H1 (cell line): Measurements from ENCODE around the gene COQ10B. TPM values are rescaled to one million over a fixed set of nuclear protein-coding genes. Genes with fewer than 3 reads are reported as not detected.

Experiments used
- CTCF ChIA-PET: fragments of 300-600 bp; sonication (Branson Sonifier 250); formaldehyde crosslinking; loops from one replicate; lab custom pipeline; 2021; ENCODE audit not compliant: partially characterized antibody; lab: Charles Lee
- POLR2A ChIA-PET: fragments of 300-600 bp; sonication (Branson Sonifier 250); formaldehyde crosslinking; loops from one replicate; lab custom pipeline; 2021; ENCODE audit warnings: inconsistent platforms; ENCODE audit not compliant: partially characterized antibody; lab: Charles Lee
- DNase-seq, 2 experiments: peaks; one replicate each; pipeline versions ENCODE4 v3.0.0 to v3.0.0-alpha.2; 2010 to 2022; ENCODE audit warnings: low spot score in 2 of 2, low read depth in 1 of 2, mixed read lengths in 1 of 2
- FAIRE-seq: peaks from 2 replicates; lab custom pipeline; 2011; peaks lifted over from hg19 to GRCh38; lab: Jason Lieb, UNC
- H2AFZ ChIP-seq: 2 replicates; pipeline ENCODE4 v1.8.1; 2012; ENCODE audit warnings: low read length, inconsistent platforms
- H2AK5ac ChIP-seq: 2 replicates; pipeline ENCODE4 v1.6.1; 2013; ENCODE audit warnings: low read depth, low read length
- H2BK120ac ChIP-seq: replicated peaks from 2 replicates; pipeline ENCODE3; 2013; ENCODE audit warnings: low read depth, low read length, inconsistent platforms
- H2BK12ac ChIP-seq: 2 replicates; pipeline ENCODE4 v1.6.1; 2013; ENCODE audit warnings: low read depth, low read length
- H2BK15ac ChIP-seq: 2 replicates; pipeline ENCODE4 v1.6.1; 2013; ENCODE audit warnings: low read length
- H2BK20ac ChIP-seq: 2 replicates; pipeline ENCODE4 v1.6.1; 2013; ENCODE audit warnings: low read length
- H2BK5ac ChIP-seq: 2 replicates; pipeline ENCODE4 v1.6.1; 2013; ENCODE audit warnings: low read depth, low read length
- H3K14ac ChIP-seq: 2 replicates; pipeline ENCODE4 v1.6.1; 2013; ENCODE audit warnings: inconsistent platforms; ENCODE audit not compliant: insufficient read length
- H3K18ac ChIP-seq: 2 replicates; pipeline ENCODE4 v1.6.1; 2013; ENCODE audit warnings: low read length; ENCODE audit errors: extremely low read depth
- H3K23ac ChIP-seq: 2 replicates; pipeline ENCODE4 v1.6.1; 2013; ENCODE audit warnings: inconsistent platforms; ENCODE audit not compliant: insufficient read length
- H3K23me2 ChIP-seq: 2 replicates; pipeline ENCODE4 v1.6.1; 2013; ENCODE audit warnings: low read depth, low read length
- H3K27ac ChIP-seq: 2 replicates; pipeline ENCODE4 v1.6.1; 2011; ENCODE audit warnings: low read depth, low read length, inconsistent platforms
- H3K27me3 ChIP-seq, 4 experiments: replicated peaks in 1 of 4; 1 replicate in 1 of 4; 2 replicates in 3 of 4; pipeline versions ENCODE4 v1.6.1 to v1.8.1; 2011 to 2013; ENCODE audit warnings: low read length in 3 of 4, mild to moderate bottlenecking in 3 of 4, inconsistent platforms in 2 of 4, mixed read lengths in 2 of 4, moderate library complexity in 1 of 4; ENCODE audit not compliant: control insufficient read depth in 3 of 4, insufficient read depth in 3 of 4; ENCODE audit errors: extremely low read depth in 1 of 4
- H3K36me3 ChIP-seq, 4 experiments: 2 replicates each; pipeline versions ENCODE4 v1.6.1 to v1.8.1; 2011 to 2013; ENCODE audit warnings: mild to moderate bottlenecking in 4 of 4, low read length in 3 of 4, moderate library complexity in 2 of 4, control low read depth in 1 of 4, inconsistent platforms in 1 of 4; ENCODE audit not compliant: insufficient read depth in 4 of 4, control insufficient read depth in 2 of 4
- H3K4ac ChIP-seq: replicated peaks from 2 replicates; pipeline ENCODE3; 2013; ENCODE audit warnings: low read length, low read depth, mixed read lengths, inconsistent platforms; ENCODE audit not compliant: insufficient read length
- H3K4me1 ChIP-seq, 4 experiments: replicated peaks in 1 of 4; 1 replicate in 1 of 4; 2 replicates in 3 of 4; pipeline versions ENCODE4 v1.6.1 to v1.8.1; 2011 to 2013; ENCODE audit warnings: low read length in 3 of 4, inconsistent platforms in 2 of 4, mixed read lengths in 1 of 4; ENCODE audit not compliant: insufficient read depth in 4 of 4, control insufficient read depth in 3 of 4
- H3K4me2 ChIP-seq, 2 experiments: 2 replicates each; pipeline versions ENCODE4 v1.6.1 to v1.8.1; 2011 to 2013; ENCODE audit warnings: low read depth in 2 of 2, low read length in 2 of 2, control low read depth in 1 of 2, inconsistent platforms in 1 of 2, mild to moderate bottlenecking in 1 of 2; ENCODE audit not compliant: insufficient read depth in 1 of 2
- H3K4me3 ChIP-seq, 4 experiments: fragments of 200-600, 300-600 bp in 1 of 4; sonication (generic), shearing (Covaris generic), sonication (Bioruptor Twin) in 1 of 4; 2 replicates each; pipeline versions ENCODE4 v1.5.1 to v1.8.1; 2011 to 2016; ENCODE audit warnings: low read length in 4 of 4, low read depth in 3 of 4, control low read depth in 2 of 4, inconsistent platforms in 2 of 4, mild to moderate bottlenecking in 2 of 4, mixed read lengths in 1 of 4, moderate library complexity in 1 of 4; ENCODE audit not compliant: insufficient read depth in 2 of 4; ENCODE audit errors: extremely low read depth in 1 of 4
- H3K56ac ChIP-seq: replicated peaks from 2 replicates; pipeline ENCODE3; 2013; ENCODE audit warnings: low read depth, mild to moderate bottlenecking, mixed read lengths, low read length, inconsistent platforms; ENCODE audit not compliant: insufficient read length
- H3K79me1 ChIP-seq: 2 replicates; pipeline ENCODE4 v1.6.1; 2013; ENCODE audit warnings: low read depth, low read length, control low read depth
- H3K79me2 ChIP-seq, 2 experiments: 2 replicates each; pipeline versions ENCODE4 v1.6.1 to v1.8.1; 2012 to 2013; ENCODE audit warnings: low read length in 2 of 2, mild to moderate bottlenecking in 2 of 2, inconsistent platforms in 1 of 2; ENCODE audit not compliant: insufficient read depth in 2 of 2, control insufficient read depth in 1 of 2
- H3K9ac ChIP-seq, 4 experiments: replicated peaks in 1 of 4; 1 replicate in 1 of 4; 2 replicates in 3 of 4; pipeline versions ENCODE4 v1.6.1 to v1.8.1; 2011 to 2013; ENCODE audit warnings: low read depth in 3 of 4, low read length in 3 of 4, control low read depth in 2 of 4, mild to moderate bottlenecking in 2 of 4, moderate library complexity in 2 of 4, inconsistent platforms in 1 of 4; ENCODE audit errors: extremely low read depth in 1 of 4
- H3K9me3 ChIP-seq, 2 experiments: 2 replicates each; pipeline versions ENCODE4 v1.6.1 to v1.8.1; 2012 to 2013; ENCODE audit warnings: mild to moderate bottlenecking in 2 of 2, moderate library complexity in 2 of 2, control low read depth in 1 of 2, inconsistent platforms in 1 of 2, low read depth in 1 of 2, low read length in 1 of 2, mixed read lengths in 1 of 2; ENCODE audit not compliant: insufficient read depth in 2 of 2
- H4K20me1 ChIP-seq, 2 experiments: replicated peaks in 1 of 2; 2 replicates each; pipeline versions ENCODE3 to v1.8.1; 2011 to 2013; ENCODE audit warnings: inconsistent platforms in 2 of 2, low read length in 2 of 2, mild to moderate bottlenecking in 1 of 2; ENCODE audit not compliant: insufficient read depth in 2 of 2, control insufficient read depth in 1 of 2
- H4K5ac ChIP-seq: 2 replicates; pipeline ENCODE4 v1.6.1; 2013; ENCODE audit warnings: low read length, low read depth, mixed read lengths, inconsistent platforms; ENCODE audit not compliant: insufficient read length
- H4K8ac ChIP-seq: 2 replicates; pipeline ENCODE4 v1.8.0; 2013; ENCODE audit warnings: mild to moderate bottlenecking, moderate library complexity, low read length, inconsistent platforms; ENCODE audit not compliant: insufficient read depth; ENCODE audit errors: extremely low read depth
- H4K91ac ChIP-seq: replicated peaks from 2 replicates; pipeline ENCODE3; 2013; ENCODE audit warnings: low read length, mixed read lengths, inconsistent platforms; ENCODE audit not compliant: insufficient read length
- ASH2L ChIP-seq: fragments of 200-600, 300-600 bp; sonication (generic); IDR thresholded peaks from one replicate; pipeline ENCODE4 v1.7.1; 2017; ENCODE audit warnings: low read length
- BACH1 ChIP-seq: IDR thresholded peaks from 2 replicates; pipeline ENCODE4 v1.6.1; 2012; ENCODE audit warnings: low read length, improper control_type of control experiment
- CBX8 ChIP-seq: fragments of 300-800, 300-1000 bp; sonication (generic); IDR thresholded peaks from 2 replicates; pipeline ENCODE4 v1.7.1; 2016; ENCODE audit warnings: low read depth, low read length, borderline replicate concordance
- CHD1 ChIP-seq: IDR thresholded peaks from 2 replicates; pipeline ENCODE4 v1.6.1; 2012; ENCODE audit warnings: low read depth, low read length, improper control_type of control experiment
- KDM5A ChIP-seq: fragments of 200-600 bp; IDR thresholded peaks from 2 replicates; pipeline ENCODE4 v1.7.1; 2012; ENCODE audit warnings: mild to moderate bottlenecking, low read length, inconsistent platforms, mixed read lengths
- PHF8 ChIP-seq: fragments of 200-600 bp; sonication (generic); conservative IDR thresholded peaks from 2 replicates; pipeline ENCODE4 v1.7.1; 2012; ENCODE audit warnings: low read depth, mild to moderate bottlenecking, inconsistent platforms, low read length, moderate library complexity
- RBBP5 ChIP-seq: IDR thresholded peaks from 2 replicates; pipeline ENCODE4 v1.7.1; 2012; ENCODE audit warnings: low read depth, mild to moderate bottlenecking, inconsistent platforms, low read length, moderate library complexity, borderline replicate concordance
- SAP30 ChIP-seq: fragments of 300-600 bp; sonication (generic); IDR thresholded peaks from 2 replicates; pipeline ENCODE4 v1.7.1; 2012; ENCODE audit warnings: low read length, moderate library complexity, mild to moderate bottlenecking, inconsistent platforms; ENCODE audit not compliant: insufficient read depth, insufficient replicate concordance
- SP2 ChIP-seq: IDR thresholded peaks from 2 replicates; pipeline ENCODE4 v1.6.1; 2012; ENCODE audit warnings: mild to moderate bottlenecking, low read length, inconsistent platforms
- SRF ChIP-seq: IDR thresholded peaks from 2 replicates; pipeline ENCODE4 v1.6.1; 2011; ENCODE audit warnings: mild to moderate bottlenecking, low read depth, low read length, moderate library complexity
- TCF12 ChIP-seq: IDR thresholded peaks from 2 replicates; pipeline ENCODE4 v1.6.1; 2011; ENCODE audit warnings: low read depth, mild to moderate bottlenecking, low read length
- WGBS, 2 experiments: shearing (Covaris generic) in 1 of 2; methylation state at CpG; one replicate each; pipeline versions ENCODE4 v1.1.6 to v1.1.7; 2013 to 2015; ENCODE audit warnings: low lambda C conversion rate in 2 of 2, mixed read lengths in 2 of 2, inconsistent platforms in 1 of 2, low coverage in 1 of 2, missing lambda C conversion rate in 1 of 2; ENCODE audit not compliant: insufficient replicate concordance in 2 of 2, insufficient coverage in 1 of 2, insufficient read length in 1 of 2; ENCODE audit errors: extremely low coverage in 1 of 2, missing lambda C conversion rate in 1 of 2; 5-methylcytosine and 5-hydroxymethylcytosine counted together
- polyA plus RNA-seq, 7 experiments: library from polyadenylated mRNA; depleted of rRNA in 3 of 7; stranded (reverse) in 5 of 7; unstranded in 2 of 7; fragments of >200 nt in 5 of 7; fragments of 200-250 nt in 2 of 7; gene quantifications; 1 replicate in 5 of 7; 2 replicates in 1 of 7; 4 replicates in 1 of 7; pipeline versions ENCODE4 v1.2.1 to v1.2.3, GENCODE V29; 2011 to 2013; ENCODE audit warnings: missing spikeins in 2 of 7, mixed read lengths in 2 of 7
- total RNA-seq: library from RNA; stranded (reverse); fragmentation: NEBNext Ultra II Directional; extraction: Animal tissue kit (Norgen Biotek cat#: 25700); gene quantifications from 2 replicates; pipeline ENCODE4 v1.2.1, GENCODE V29; 2021
- TF ChIP-seq, protein P1 (sequence below), 3 experiments: IDR thresholded peaks; 1 replicate in 2 of 3; 2 replicates in 1 of 3; pipeline versions ENCODE4 v1.5.1 to v1.6.1; 2011; ENCODE audit warnings: low read length in 3 of 3, mild to moderate bottlenecking in 3 of 3, inconsistent platforms in 2 of 3, low read depth in 1 of 3, moderate library complexity in 1 of 3; ENCODE audit not compliant: insufficient read depth in 1 of 3; ENCODE audit errors: control extremely low read depth in 1 of 3

The COQ10B gene
- total and polyA plus RNA-seq, 2 of the 8 experiments (the other 6 are each of a cell fraction or from before 2014, with no cell fraction given): 1.9 to 17.3 TPM

DNA sequence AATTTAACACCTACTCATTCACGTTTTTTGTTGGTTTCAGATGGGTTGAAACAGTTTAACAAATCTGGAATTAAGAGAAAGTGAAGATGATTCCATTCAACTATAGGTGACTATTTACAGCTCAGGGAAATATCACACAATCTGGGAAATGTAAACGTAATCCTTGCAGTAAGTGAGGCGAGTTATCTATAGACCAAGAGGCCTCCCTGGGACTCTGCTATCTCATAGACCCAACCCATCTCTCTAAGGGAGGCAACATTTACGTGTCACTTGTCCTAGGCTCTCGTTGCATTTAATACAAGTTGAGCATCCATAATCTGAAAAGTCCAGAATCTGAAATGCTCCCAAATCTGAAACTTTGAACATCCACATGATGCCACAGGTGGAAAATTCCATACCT lies 60.6 kb downstream of the COQ10B start:
- no peak overlapping the region for H3K14ac ChIP-seq
- POLR2A ChIA-PET: interaction anchor here (1.2 to 6.6 kb wide), 4 partner anchors 9 to 75 kb away, joined by 3 to 130 read pairs (median 4); partner anchors contain the start of genes HSPD1 and HSPE1
- no peaks in the 10 kb centered on the region for H3K9me3 ChIP-seq
- CTCF ChIA-PET: interaction anchor here (0.7 to 1.5 kb wide), 3 partner anchors 10 to 266 kb away, joined by 3 to 5 read pairs (median 4); no protein-coding TSS in a partner anchor
- no peak overlapping the region for H3K4ac ChIP-seq
- no peak overlapping the region for H2BK15ac ChIP-seq
- H3K23ac ChIP-seq: no peak overlapping the region
- peaks cover 0 to 30% of the 10 kb centered on the region in 2 experiments; a peak in 3 of 4 replicates for H3K79me2 ChIP-seq
- H3K56ac ChIP-seq: no peak overlapping the region
- H3K4me3 ChIP-seq: no peak overlapping the region
- no peak overlapping the region for H2BK120ac ChIP-seq
- H2BK12ac ChIP-seq: no peak overlapping the region
- no peak for FAIRE-seq
- H3K23me2 ChIP-seq: peaks cover 8% of the 10 kb centered on the region
- no peak overlapping the region for H4K5ac ChIP-seq
- H4K20me1 ChIP-seq: no peaks in the 10 kb centered on the region
- H3K4me2 ChIP-seq: no peak overlapping the region
- no peak overlapping the region for H3K18ac ChIP-seq
- no peaks in the 10 kb centered on the region for H3K79me1 ChIP-seq
- H3K27me3 ChIP-seq: no peaks in the 10 kb centered on the region
- H4K8ac ChIP-seq: no peak overlapping the region
- no peak overlapping the region for H3K9ac ChIP-seq
- no peak overlapping the region for H3K27ac ChIP-seq
- H4K91ac ChIP-seq: no peak overlapping the region
- H2BK5ac ChIP-seq: no peak overlapping the region
- no peak overlapping the region for H2AK5ac ChIP-seq
- no peak overlapping the region for H2BK20ac ChIP-seq
- 86% methylated on average over 5 of the region's 5 CpGs; no CpG with 5 or more reads in 1 of the 2 experiments for WGBS, 2 experiments
- no peak for DNase-seq
- H3K36me3 ChIP-seq: no peaks in the 10 kb centered on the region
- no peak overlapping the region for H2AFZ ChIP-seq
- peaks cover 0 to 9% (median 5%) of the 10 kb centered on the region in 4 experiments; a peak in 5 of 7 replicates for H3K4me1 ChIP-seq
- TF ChIP-seq CBX8: no peak
- no peak for TF ChIP-seq BACH1
- no peak for TF ChIP-seq CHD1
- no peak for TF ChIP-seq KDM5A
- TF ChIP-seq ASH2L: no peak
- no peak for TF ChIP-seq SRF
- no peak for TF ChIP-seq PHF8
- TF ChIP-seq RBBP5: no peak
- TF ChIP-seq, protein P1, sequence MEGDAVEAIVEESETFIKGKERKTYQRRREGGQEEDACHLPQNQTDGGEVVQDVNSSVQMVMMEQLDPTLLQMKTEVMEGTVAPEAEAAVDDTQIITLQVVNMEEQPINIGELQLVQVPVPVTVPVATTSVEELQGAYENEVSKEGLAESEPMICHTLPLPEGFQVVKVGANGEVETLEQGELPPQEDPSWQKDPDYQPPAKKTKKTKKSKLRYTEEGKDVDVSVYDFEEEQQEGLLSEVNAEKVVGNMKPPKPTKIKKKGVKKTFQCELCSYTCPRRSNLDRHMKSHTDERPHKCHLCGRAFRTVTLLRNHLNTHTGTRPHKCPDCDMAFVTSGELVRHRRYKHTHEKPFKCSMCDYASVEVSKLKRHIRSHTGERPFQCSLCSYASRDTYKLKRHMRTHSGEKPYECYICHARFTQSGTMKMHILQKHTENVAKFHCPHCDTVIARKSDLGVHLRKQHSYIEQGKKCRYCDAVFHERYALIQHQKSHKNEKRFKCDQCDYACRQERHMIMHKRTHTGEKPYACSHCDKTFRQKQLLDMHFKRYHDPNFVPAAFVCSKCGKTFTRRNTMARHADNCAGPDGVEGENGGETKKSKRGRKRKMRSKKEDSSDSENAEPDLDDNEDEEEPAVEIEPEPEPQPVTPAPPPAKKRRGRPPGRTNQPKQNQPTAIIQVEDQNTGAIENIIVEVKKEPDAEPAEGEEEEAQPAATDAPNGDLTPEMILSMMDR (IDR thresholded peaks at IDR 0.05; ENCODE audit: control extremely low read depth in 1 of 3, insufficient read depth in 1 of 3, low read depth in 1 of 3, low read length in 3 of 3): no peak
- TF ChIP-seq SAP30: no peak
- no peak for TF ChIP-seq TCF12
- TF ChIP-seq SP2: no peak
